ENCODE data around the gene ATL3.
"Not testable (repeated sequence)": the region's sequence is repeated elsewhere in the genome, so short reads cannot be mapped to it uniquely, and the experiment has no call there.

DNA sequence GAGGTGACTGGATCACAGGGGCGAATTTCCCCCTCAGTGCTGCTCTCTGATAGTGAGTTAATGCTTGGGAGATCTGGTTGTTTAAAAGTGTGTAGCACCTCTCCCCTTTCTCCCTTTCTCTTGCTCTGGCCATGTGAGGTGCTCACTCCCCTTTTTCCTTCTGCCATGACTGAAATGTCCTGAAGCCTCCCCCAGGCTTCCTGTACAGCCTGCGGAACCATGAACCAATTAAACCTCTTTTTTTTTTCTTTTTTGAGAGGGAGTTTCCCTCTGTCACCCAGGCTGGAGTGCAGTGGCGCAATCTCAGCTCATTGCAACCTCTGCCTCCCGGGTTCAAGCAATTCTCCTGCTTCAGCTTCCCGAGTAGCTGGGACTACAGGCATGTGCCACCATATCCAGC is 53.5 kb downstream of the ATL3 start:
- not testable (repeated sequence) for TF ChIP-seq EZH2 (IDR thresholded peaks at IDR 0.05); POLR2AphosphoS5 (IDR thresholded peaks at IDR 0.05; ENCODE audit: borderline replicate concordance, low read depth, low read length); FOXP2 (optimal IDR thresholded peaks at IDR 0.05; ENCODE audit: control extremely low read depth, extremely low read length, insufficient read depth)
